ENCODE data around the gene SLC24A4. TPM values are rescaled to one million over a fixed set of nuclear protein-coding genes. Genes with fewer than 3 reads are reported as not detected.

Gene SLC24A4
- 0.54 TPM for polyA plus RNA-seq
- long read RNA-seq, donor 1, result 0 reads
- long read RNA-seq, donor 2, result 0 reads
- long read RNA-seq, donor 3, result 0 reads
- long read RNA-seq, donor 4, result 0 reads
- long read RNA-seq, donor 5, result 0 reads
- long read RNA-seq, donor 6, result 0 reads
- long read RNA-seq, donor 7, result 0 reads
- long read RNA-seq, donor 8, result 0 reads
- long read RNA-seq, donor 9, result 0 reads
- long read RNA-seq, donor 10, result 0 reads
- long read RNA-seq, donor 11, result 0 reads

- Histone ChIP-seq H3K4me3 (ENCODE audit: low read length) (no peak within 1 kb of the TSS), H3K27ac (ENCODE audit: low read length) (no peak within 1 kb of the TSS), H3K4me1 (ENCODE audit: control insufficient read depth, insufficient read depth, low read length) (no peaks in the 10 kb centered on the region), H3K9me3 (ENCODE audit: control insufficient read depth, low read depth, low read length) (peaks cover 4% of the 10 kb centered on the region), H3K36me3 (ENCODE audit: control insufficient read depth, insufficient read depth, low read length) (no peaks in the 10 kb centered on the region), H3K27me3 (ENCODE audit: control insufficient read depth, insufficient read depth, low read length) (peaks cover 79% of the 10 kb centered on the region)
- peak in 1 of 2 donors; percentile 33 for DNase-seq
- no CpG with 5 or more reads among the region's 117 CpGs for WGBS (ENCODE audit: insufficient coverage, low lambda C conversion rate)
Observed at GRCh38 chr14:92323011-92323915, at the start of gene SLC24A4. Gene SLC24A4 (plus strand): TSS chr14:92323165. CDS start chr14:92323831, 666 bp downstream.

- peaks cover 21% of the 10 kb centered on the region for H3K27me3 ChIP-seq (ENCODE audit: control insufficient read depth, insufficient read depth, low read length)
- H3K4me1 ChIP-seq (ENCODE audit: control insufficient read depth, insufficient read depth, low read length), result no peaks in the 10 kb centered on the region
- no peaks in the 10 kb centered on the region for H3K36me3 ChIP-seq (ENCODE audit: control insufficient read depth, insufficient read depth, low read length)
- no peak overlapping the region for H3K27ac ChIP-seq (ENCODE audit: low read length)
- no peak for DNase-seq
- WGBS (ENCODE audit: insufficient coverage, low lambda C conversion rate), result 80% methylated on average over 1 of the region's 2 CpGs
- H3K9me3 ChIP-seq (ENCODE audit: control insufficient read depth, low read depth, low read length), result no peaks in the 10 kb centered on the region
- no peak overlapping the region for H3K4me3 ChIP-seq (ENCODE audit: low read length)
Observed at GRCh38 chr14:92273166-92273565, 49.8 kb upstream of the SLC24A4 start.

- Histone ChIP-seq H3K27ac (ENCODE audit: low read length) (no peak overlapping the region), H3K4me3 (ENCODE audit: low read length) (no peak overlapping the region), H3K9me3 (ENCODE audit: control insufficient read depth, low read depth, low read length) (no peaks in the 10 kb centered on the region), H3K27me3 (ENCODE audit: control insufficient read depth, insufficient read depth, low read length) (peaks cover 21% of the 10 kb centered on the region), H3K4me1 (ENCODE audit: control insufficient read depth, insufficient read depth, low read length) (no peaks in the 10 kb centered on the region), H3K36me3 (ENCODE audit: control insufficient read depth, insufficient read depth, low read length) (no peaks in the 10 kb centered on the region)
- no CpG with 5 or more reads among the region's 7 CpGs for WGBS (ENCODE audit: insufficient coverage, low lambda C conversion rate)
- DNase-seq, result no peak
Observed at GRCh38 chr14:92274055-92274454, 48.9 kb upstream of the SLC24A4 start.

GRCh38 chr14:92276074-92276473 is 46.9 kb upstream of the SLC24A4 start:
- DNase-seq, result no peak
- H3K36me3 ChIP-seq (ENCODE audit: control insufficient read depth, insufficient read depth, low read length), result no peaks in the 10 kb centered on the region
- no peak overlapping the region for H3K4me3 ChIP-seq (ENCODE audit: low read length)
- no peak overlapping the region for H3K27ac ChIP-seq (ENCODE audit: low read length)
- H3K27me3 ChIP-seq (ENCODE audit: control insufficient read depth, insufficient read depth, low read length), result peaks cover 21% of the 10 kb centered on the region
- no peaks in the 10 kb centered on the region for H3K4me1 ChIP-seq (ENCODE audit: control insufficient read depth, insufficient read depth, low read length)
- no CpG with 5 or more reads among the region's 7 CpGs for WGBS (ENCODE audit: insufficient coverage, low lambda C conversion rate)
- no peaks in the 10 kb centered on the region for H3K9me3 ChIP-seq (ENCODE audit: control insufficient read depth, low read depth, low read length)

GRCh38 chr14:92277031-92277430 is 45.9 kb upstream of the SLC24A4 start:
- H3K27ac ChIP-seq (ENCODE audit: low read length), result no peak overlapping the region
- no peak for DNase-seq
- no CpG with 5 or more reads among the region's 5 CpGs for WGBS (ENCODE audit: insufficient coverage, low lambda C conversion rate)
- H3K9me3 ChIP-seq (ENCODE audit: control insufficient read depth, low read depth, low read length), result no peaks in the 10 kb centered on the region
- no peaks in the 10 kb centered on the region for H3K4me1 ChIP-seq (ENCODE audit: control insufficient read depth, insufficient read depth, low read length)
- no peaks in the 10 kb centered on the region for H3K36me3 ChIP-seq (ENCODE audit: control insufficient read depth, insufficient read depth, low read length)
- H3K27me3 ChIP-seq (ENCODE audit: control insufficient read depth, insufficient read depth, low read length), result peaks cover 17% of the 10 kb centered on the region
- no peak overlapping the region for H3K4me3 ChIP-seq (ENCODE audit: low read length)

- 100% methylated on average over 2 of the region's 4 CpGs for WGBS (ENCODE audit: insufficient coverage, low lambda C conversion rate)
- Histone ChIP-seq H3K27me3 (ENCODE audit: control insufficient read depth, insufficient read depth, low read length) (no peaks in the 10 kb centered on the region), H3K4me3 (ENCODE audit: low read length) (no peak overlapping the region), H3K9me3 (ENCODE audit: control insufficient read depth, low read depth, low read length) (no peaks in the 10 kb centered on the region), H3K36me3 (ENCODE audit: control insufficient read depth, insufficient read depth, low read length) (no peaks in the 10 kb centered on the region), H3K27ac (ENCODE audit: low read length) (no peak overlapping the region), H3K4me1 (ENCODE audit: control insufficient read depth, insufficient read depth, low read length) (no peaks in the 10 kb centered on the region)
- no peak for DNase-seq
Observed at GRCh38 chr14:92280554-92281262, 42.3 kb upstream of the SLC24A4 start.

GRCh38 chr14:92282669-92283068 is 40.3 kb upstream of the SLC24A4 start:
- no peaks in the 10 kb centered on the region for H3K9me3 ChIP-seq (ENCODE audit: control insufficient read depth, low read depth, low read length)
- H3K4me3 ChIP-seq (ENCODE audit: low read length), result no peak overlapping the region
- WGBS (ENCODE audit: insufficient coverage, low lambda C conversion rate), result no CpG with 5 or more reads among the region's 2 CpGs

GRCh38 chr14:92285311-92285710 is 37.7 kb upstream of the SLC24A4 start:
- DNase-seq, result no peak
- WGBS (ENCODE audit: insufficient coverage, low lambda C conversion rate), result no CpG with 5 or more reads among the region's 3 CpGs
- Histone ChIP-seq H3K9me3 (ENCODE audit: control insufficient read depth, low read depth, low read length) (no peaks in the 10 kb centered on the region), H3K36me3 (ENCODE audit: control insufficient read depth, insufficient read depth, low read length) (no peaks in the 10 kb centered on the region), H3K27ac (ENCODE audit: low read length) (no peak overlapping the region), H3K4me3 (ENCODE audit: low read length) (no peak overlapping the region), H3K27me3 (ENCODE audit: control insufficient read depth, insufficient read depth, low read length) (peaks cover 11% of the 10 kb centered on the region), H3K4me1 (ENCODE audit: control insufficient read depth, insufficient read depth, low read length) (no peaks in the 10 kb centered on the region)

More at GRCh38 chr14:92282669-92283068, 40.3 kb upstream of the SLC24A4 start:
- Histone ChIP-seq H3K27ac (ENCODE audit: low read length) (no peak overlapping the region), H3K36me3 (ENCODE audit: control insufficient read depth, insufficient read depth, low read length) (no peaks in the 10 kb centered on the region), H3K27me3 (ENCODE audit: control insufficient read depth, insufficient read depth, low read length) (no peaks in the 10 kb centered on the region), H3K4me1 (ENCODE audit: control insufficient read depth, insufficient read depth, low read length) (no peaks in the 10 kb centered on the region)
- DNase-seq, result no peak

- Histone ChIP-seq H3K4me1 (ENCODE audit: control insufficient read depth, insufficient read depth, low read length) (no peaks in the 10 kb centered on the region), H3K4me3 (ENCODE audit: low read length) (no peak overlapping the region), H3K27me3 (ENCODE audit: control insufficient read depth, insufficient read depth, low read length) (peaks cover 13% of the 10 kb centered on the region), H3K9me3 (ENCODE audit: control insufficient read depth, low read depth, low read length) (no peaks in the 10 kb centered on the region), H3K36me3 (ENCODE audit: control insufficient read depth, insufficient read depth, low read length) (no peaks in the 10 kb centered on the region), H3K27ac (ENCODE audit: low read length) (no peak overlapping the region)
- DNase-seq, result no peak
- WGBS (ENCODE audit: insufficient coverage, low lambda C conversion rate), result no CpG with 5 or more reads among the region's 10 CpGs
Observed at GRCh38 chr14:92287987-92288386, 35.0 kb upstream of the SLC24A4 start.

GRCh38 chr14:92288994-92289660 is 33.8 kb upstream of the SLC24A4 start:
- H3K36me3 ChIP-seq (ENCODE audit: control insufficient read depth, insufficient read depth, low read length), result no peaks in the 10 kb centered on the region
- WGBS (ENCODE audit: insufficient coverage, low lambda C conversion rate), result 100% methylated on average over 1 of the region's 9 CpGs
- DNase-seq, result no peak

More at GRCh38 chr14:92288994-92289660, 33.8 kb upstream of the SLC24A4 start:
- Histone ChIP-seq H3K4me1 (ENCODE audit: control insufficient read depth, insufficient read depth, low read length) (no peaks in the 10 kb centered on the region), H3K4me3 (ENCODE audit: low read length) (no peak overlapping the region), H3K27ac (ENCODE audit: low read length) (no peak overlapping the region), H3K27me3 (ENCODE audit: control insufficient read depth, insufficient read depth, low read length) (peaks cover 13% of the 10 kb centered on the region), H3K9me3 (ENCODE audit: control insufficient read depth, low read depth, low read length) (no peaks in the 10 kb centered on the region)
